ENCODE measurements around the gene TGFB1I1.
"Not testable (repeated sequence)": the region's sequence is repeated elsewhere in the genome, so short reads cannot be mapped to it uniquely, and the experiment has no call there.

The TGFB1I1 gene

GRCh38 chr16:31522071-31522470, 50.1 kb downstream of the TGFB1I1 start:
- no peak for DNase-seq

DNA sequence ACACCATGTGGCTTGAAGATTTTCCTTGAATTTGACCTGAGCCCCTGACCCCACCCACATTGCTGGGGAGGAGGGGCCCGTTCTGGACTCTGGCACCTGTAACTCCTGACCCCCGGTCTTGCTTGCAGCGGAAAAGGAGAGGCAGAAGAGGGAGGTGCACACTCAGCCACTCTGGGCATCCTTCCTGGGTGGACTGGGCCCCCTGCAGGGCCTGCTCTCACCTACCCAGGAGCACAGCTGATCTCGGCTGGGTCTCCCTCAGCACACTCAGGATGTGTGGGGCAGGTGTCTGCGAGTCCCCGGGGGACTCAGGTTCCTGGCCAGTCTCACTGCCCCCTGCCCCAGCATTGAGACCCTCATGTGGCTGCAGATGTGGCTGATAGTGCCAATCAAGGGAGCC, 51.8 kb downstream of the TGFB1I1 start:
- not testable (repeated sequence) for DNase-seq

DNA sequence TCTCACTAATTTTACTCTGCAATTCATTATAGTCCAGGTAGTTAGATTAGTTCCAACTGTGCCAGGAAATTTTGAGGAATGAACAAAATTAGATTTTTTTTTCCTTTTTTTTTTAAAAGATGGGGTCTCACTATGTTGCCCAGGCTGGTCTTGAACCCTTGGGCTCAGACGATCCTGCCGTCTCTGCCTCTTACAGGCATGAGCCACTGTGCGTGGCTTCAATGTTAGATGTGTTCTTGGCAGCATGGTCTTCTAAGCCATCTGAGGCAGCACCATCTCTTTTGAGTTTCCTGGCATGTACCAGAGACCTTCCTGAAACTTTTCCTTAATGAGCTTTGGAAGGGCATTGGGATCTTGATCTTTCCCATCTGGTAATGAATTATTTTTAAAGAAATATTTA, 53.2 kb downstream of the TGFB1I1 start:
- DNase-seq, result no peak
